NCI-H2081 treated with DMSO at 0.1 percent for 48 hours (cell line): Measurements from ENCODE around the gene ADAM23.
"Not testable (repeated sequence)": the region's sequence is repeated elsewhere in the genome, so short reads cannot be mapped to it uniquely, and the experiment has no call there.

Experiments used
- DNase-seq: peaks from one replicate; lab custom pipeline; 2025; lab: John Stamatoyannopoulos, UW

Gene ADAM23, protein sequence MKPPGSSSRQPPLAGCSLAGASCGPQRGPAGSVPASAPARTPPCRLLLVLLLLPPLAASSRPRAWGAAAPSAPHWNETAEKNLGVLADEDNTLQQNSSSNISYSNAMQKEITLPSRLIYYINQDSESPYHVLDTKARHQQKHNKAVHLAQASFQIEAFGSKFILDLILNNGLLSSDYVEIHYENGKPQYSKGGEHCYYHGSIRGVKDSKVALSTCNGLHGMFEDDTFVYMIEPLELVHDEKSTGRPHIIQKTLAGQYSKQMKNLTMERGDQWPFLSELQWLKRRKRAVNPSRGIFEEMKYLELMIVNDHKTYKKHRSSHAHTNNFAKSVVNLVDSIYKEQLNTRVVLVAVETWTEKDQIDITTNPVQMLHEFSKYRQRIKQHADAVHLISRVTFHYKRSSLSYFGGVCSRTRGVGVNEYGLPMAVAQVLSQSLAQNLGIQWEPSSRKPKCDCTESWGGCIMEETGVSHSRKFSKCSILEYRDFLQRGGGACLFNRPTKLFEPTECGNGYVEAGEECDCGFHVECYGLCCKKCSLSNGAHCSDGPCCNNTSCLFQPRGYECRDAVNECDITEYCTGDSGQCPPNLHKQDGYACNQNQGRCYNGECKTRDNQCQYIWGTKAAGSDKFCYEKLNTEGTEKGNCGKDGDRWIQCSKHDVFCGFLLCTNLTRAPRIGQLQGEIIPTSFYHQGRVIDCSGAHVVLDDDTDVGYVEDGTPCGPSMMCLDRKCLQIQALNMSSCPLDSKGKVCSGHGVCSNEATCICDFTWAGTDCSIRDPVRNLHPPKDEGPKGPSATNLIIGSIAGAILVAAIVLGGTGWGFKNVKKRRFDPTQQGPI

GRCh38 chr2:206442833-206443734 is at the start of gene ADAM23:
ADAM23 (plus strand) TSS chr2:206443532; CDS start chr2:206443867, 335 bp downstream.
- no peak for DNase-seq

DNA sequence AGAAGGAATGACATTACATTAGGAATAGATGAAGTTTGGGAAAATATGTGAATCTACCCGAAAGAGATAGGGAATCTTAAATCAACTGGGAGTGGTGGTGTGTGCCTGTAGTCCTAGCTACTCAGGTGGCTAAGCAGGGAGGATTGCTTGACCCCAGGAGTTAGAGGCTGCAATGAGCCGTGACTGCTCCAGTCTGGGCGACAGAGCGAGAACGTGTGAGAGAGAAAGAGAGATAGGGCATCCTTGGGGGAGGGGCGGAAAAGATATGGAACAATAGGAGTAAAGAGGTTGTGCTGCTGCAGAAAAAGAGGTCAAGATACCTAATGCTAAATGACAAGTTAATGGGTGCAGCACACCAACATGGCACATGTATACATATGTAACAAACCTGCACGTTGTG is 47.1 kb upstream of the ADAM23 start:
- no peak for DNase-seq

GRCh38 chr2:206402956-206403569 is 40.3 kb upstream of the ADAM23 start:
- DNase-seq = not testable (repeated sequence)

DNA sequence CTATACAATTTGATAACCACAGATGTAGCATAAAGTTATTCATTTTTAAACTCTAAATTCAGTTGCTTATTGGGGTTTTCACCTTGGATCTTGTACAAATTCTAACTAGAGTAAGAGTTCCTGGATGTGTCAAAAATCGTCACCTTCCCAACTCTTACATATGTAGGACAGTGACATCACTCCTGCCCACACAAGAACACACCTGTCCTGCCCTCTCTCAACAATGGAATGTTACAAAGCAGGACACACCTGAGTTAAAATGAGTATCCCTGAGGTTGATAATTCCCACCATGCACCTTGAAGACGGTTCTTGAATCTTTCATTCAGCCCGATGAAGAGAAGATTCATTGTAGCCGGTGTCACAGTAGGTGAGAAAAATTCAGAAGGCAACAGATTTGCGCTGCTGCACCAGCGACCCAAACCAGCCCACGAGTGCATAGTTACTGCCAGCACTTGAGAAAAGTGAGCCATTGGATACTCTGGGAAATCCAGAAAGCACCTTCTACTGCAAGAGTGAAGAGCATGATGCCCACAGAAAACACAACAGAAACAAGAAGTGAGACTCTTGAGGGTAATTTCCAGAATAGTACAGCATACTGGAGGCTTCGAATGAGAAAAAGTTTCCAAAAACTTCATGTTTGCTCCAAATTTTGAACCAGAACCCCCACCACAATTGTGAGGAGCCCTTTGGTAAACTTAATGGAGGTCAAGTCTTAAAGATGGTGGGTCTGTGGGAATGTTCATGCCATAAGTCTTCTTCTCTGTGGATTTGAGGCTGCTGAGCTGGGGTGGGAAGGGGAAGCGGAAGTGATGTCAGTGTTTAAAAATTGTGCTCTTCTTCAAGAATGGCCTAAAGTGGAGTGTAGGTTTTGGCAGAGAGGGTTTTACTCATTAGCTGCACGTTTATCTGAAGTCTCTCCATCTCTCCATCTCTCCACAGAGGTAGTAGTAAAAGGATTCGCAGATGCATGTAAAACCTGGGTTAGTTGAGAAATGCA is 34.7 kb upstream of the ADAM23 start:
- DNase-seq = no peak

DNA sequence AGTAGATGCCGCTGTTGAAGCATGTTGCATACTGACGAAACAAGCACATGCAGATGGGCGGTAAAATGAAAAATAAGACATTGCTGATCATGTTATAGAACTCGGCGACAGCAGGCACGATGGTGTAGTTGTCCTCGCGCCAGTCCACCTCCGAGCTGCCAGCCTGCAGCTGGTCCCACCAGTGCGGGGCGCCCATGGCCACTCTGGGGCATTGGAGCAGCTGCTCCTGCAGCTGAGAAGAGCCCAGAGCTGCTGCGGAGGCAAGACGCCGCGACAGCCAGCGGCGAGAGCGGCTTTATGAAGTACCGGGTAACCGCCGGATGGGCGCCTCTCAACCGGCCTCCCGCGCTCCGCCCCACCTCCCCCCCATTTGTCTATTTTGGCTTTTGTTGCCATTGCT is 32.6 kb upstream of the ADAM23 start:
- no peak for DNase-seq

GRCh38 chr2:206415618-206416243 is 27.6 kb upstream of the ADAM23 start:
- no peak for DNase-seq

DNA sequence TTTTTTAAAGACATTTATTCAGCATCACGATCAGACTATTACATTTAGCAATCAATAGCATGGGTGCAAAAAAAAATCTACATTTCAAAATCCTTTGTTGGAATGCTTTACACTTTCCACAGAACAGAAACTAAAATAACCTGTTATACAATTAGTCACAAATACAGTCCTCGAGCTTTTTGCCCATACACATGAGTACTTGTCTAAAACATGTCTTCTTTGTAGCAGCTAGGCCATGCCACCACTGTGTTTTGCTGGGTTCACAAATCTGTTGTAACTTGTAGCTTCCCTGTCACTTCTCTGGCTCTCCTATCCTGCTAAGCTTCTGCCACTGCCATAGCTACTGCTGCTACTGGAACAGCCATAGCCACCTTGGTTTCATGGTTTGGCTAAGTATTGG is 24.4 kb upstream of the ADAM23 start:
- DNase-seq = no peak

DNA sequence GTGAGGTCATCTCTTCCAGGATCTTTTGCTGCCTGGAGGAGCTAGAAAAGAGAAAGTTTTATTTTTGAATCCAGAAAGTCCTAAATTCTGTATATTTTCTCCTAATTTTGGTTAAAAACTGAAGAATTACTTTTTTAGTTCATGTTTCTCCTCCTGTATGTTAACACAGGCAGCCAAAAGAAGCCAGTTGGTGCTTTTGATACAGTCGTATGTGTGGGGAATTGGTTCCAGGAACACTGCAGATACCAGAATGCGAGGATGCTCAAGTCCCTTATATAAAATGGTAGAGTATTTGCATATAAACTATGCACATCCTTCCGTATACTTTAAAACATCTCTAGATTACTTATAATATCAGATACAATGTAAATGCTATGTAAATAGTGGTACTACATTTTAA is 22.6 kb upstream of the ADAM23 start:
- DNase-seq = no peak

DNA sequence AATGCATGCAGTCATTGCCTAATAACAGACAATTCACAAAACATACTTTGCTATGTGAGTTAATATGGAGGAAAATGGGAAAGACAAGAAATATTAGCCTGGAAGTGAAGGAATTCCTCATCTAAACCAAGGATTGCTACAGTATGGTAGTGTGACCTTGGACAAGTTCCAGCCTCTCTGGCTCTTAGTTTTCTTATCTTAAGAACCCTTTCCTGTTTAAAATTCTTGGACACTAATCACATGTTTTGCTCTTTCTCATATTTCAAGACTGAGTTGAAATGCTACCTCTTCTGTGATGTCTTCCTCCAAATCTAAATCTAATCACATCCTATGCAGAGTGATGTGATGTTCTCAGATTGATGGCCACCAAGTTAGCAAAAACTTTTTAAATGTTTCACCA is 20.8 kb upstream of the ADAM23 start:
- DNase-seq = no peak

GRCh38 chr2:206423147-206423546 is 20.2 kb upstream of the ADAM23 start:
- no peak for DNase-seq

GRCh38 chr2:206424134-206424533 is 19.2 kb upstream of the ADAM23 start:
- DNase-seq = no peak

DNA sequence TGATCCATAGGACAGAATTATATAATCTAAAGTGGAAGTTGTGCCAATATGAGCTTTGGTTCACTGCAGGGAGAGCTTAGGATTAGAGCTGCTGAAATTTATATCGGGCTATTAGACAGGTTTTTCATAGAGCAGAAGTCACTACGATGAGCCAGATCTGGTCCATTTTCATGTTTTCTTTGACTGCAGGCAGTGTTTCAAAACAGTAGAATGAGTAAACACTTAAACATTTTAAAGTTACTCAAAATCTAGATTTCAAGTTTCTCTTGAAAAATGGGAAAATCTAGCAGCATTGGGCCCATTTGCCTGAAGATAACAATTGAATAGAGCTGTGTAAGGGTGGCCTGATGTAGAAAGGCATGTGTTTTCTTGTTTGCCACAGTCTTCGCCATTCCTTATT is 14.5 kb upstream of the ADAM23 start:
- no peak for DNase-seq

- DNase-seq = no peak
These were observed 12.9 kb upstream of the ADAM23 start for GRCh38 chr2:206430452-206430851.

GRCh38 chr2:206431439-206431838 is 11.9 kb upstream of the ADAM23 start:
- no peak for DNase-seq

- no peak for DNase-seq
These were observed 10.9 kb upstream of the ADAM23 start for GRCh38 chr2:206432193-206433082.

DNA sequence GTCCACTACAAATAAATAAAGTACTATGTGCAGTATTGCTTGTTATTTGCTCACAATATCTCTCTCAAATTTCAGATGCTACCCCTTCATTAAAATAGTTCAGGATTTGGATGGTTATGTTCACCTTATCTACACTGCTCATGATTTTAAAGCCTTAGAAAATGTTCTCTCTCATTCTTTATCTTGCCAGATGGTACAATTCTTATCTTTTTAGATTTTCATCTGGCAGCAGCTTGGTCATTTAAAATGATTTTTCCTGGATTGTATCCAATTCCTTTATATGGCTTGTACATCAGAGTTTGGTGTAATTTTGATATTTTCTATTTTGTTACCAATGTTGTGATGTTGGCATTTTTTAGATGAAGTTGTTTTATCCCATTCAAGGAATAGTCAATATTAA is 10.1 kb upstream of the ADAM23 start:
- no peak for DNase-seq

DNA sequence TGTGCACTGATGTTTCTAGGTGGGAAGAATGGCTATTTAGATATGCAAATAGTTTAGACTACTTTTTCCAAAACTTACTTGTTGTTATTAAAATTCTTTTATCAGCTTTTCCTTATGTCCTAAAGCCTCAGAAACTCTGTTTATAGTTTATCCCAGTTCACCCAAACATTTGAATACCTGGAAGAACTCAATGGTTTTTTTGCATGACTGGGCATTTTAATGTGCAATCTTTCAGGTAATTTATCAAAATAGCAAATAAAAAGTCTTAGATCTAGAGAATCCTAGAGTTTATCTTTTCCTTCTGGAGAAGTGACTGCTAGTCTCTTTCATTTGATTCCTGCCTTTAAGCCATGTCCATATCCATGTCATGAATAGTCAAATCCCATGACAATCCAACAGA is 9.6 kb upstream of the ADAM23 start:
- no peak for DNase-seq

DNA sequence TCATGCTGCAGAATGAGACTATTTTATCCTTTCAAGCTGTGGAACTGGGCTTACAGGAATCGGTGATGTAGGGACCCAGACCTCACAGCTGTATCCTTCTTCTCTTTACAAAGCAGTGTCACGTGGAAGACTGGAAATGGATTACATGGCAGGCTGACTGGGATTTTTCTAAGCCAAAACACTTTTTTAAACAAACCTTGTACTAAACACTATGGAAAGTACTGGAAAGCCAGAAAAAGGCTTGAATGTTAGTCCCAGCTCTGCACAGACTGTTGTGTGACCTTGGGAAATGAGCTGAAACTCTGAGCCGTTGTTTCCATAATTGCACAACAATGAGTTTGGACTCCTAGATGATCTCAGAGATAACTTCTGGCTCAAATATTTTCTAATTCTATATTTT is 7.6 kb upstream of the ADAM23 start:
- no peak for DNase-seq

GRCh38 chr2:206438196-206438724 is 5.1 kb upstream of the ADAM23 start:
- no peak for DNase-seq
